ENCODE data around the gene ITK. TPM values are rescaled to one million over a fixed set of nuclear protein-coding genes. Genes with fewer than 3 reads are reported as not detected.

Gene ITK
- polyA plus RNA-seq, 2 of the 4 experiments (the other 2 are of a cell fraction) = not detected

GRCh38 chr5:157143127-157143971 is 37.3 kb upstream of the ITK start:
- CTCF ChIA-PET = interaction anchor here (0.5 to 2.8 kb wide), 6 partner anchors 11 to 111 kb away, joined by 3 to 26 read pairs (median 3); no protein-coding TSS in a partner anchor
- Histone ChIP-seq H3K27ac (peak overlapping the region; percentile 95 to 96), H3K4me3 (peak overlapping the region; percentile 93), H3K9me3 (no peaks in the 10 kb centered on the region), H3K4me2 (peak overlapping the region; percentile 76), H3K4me1 (peaks cover 10% of the 10 kb centered on the region; the same call in 2 of the 3 replicates)
- ATAC-seq (peak; percentile 74 to 78), FAIRE-seq (no peak), DNase-seq (ENCODE audit: low read depth in 1 of 2, low spot score in 1 of 2) (peak; percentile 40 to 84)
- POLR2A ChIA-PET = interaction anchor here (0.6 to 1.8 kb wide), 9 partner anchors 11 to 599 kb away, joined by 3 to 8 read pairs (median 3); partner anchors contain the start of genes HAVCR1 and THG1L
- WGBS (ENCODE audit: missing lambda C conversion rate) = 5% methylated on average over 33 of the region's 33 CpGs
- TF ChIP-seq MAZ (IDR thresholded peaks at IDR 0.05; ENCODE audit: borderline replicate concordance, low read depth, low read length) (no peak), JUNB (IDR thresholded peaks at IDR 0.05) (no peak), TP53 (CRISPR knock-in tag; IDR thresholded peaks at IDR 0.05) (no peak), REST (IDR thresholded peaks at IDR 0.05) (0 out of 2 replicates have a peak, but pooled peaks have one; percentile 18), FOSL2 (IDR thresholded peaks at IDR 0.05) (no peak), FOSL2 (CRISPR knock-in tag; IDR thresholded peaks at IDR 0.05) (no peak), GATA3 (IDR thresholded peaks at IDR 0.05; ENCODE audit: borderline replicate concordance) (no peak), NPAS2 (CRISPR knock-in tag; IDR thresholded peaks at IDR 0.05; ENCODE audit: borderline replicate concordance) (no peak), HOXB5 (CRISPR knock-in tag; IDR thresholded peaks at IDR 0.05) (peak; percentile 94), CBX8 (IDR thresholded peaks at IDR 0.05) (no peak), MAX (IDR thresholded peaks at IDR 0.05) (peak; percentile 61; the same call in 1 of the 2 replicates), KDM5A (IDR thresholded peaks at IDR 0.05) (no peak), JUN (IDR thresholded peaks at IDR 0.05) (peak in 1 of 2 experiments; percentile 33; a peak in 2 of 5 replicates), NR3C1 (IDR thresholded peaks at IDR 0.05) (no peak), ZFP36 (IDR thresholded peaks at IDR 0.05; ENCODE audit: borderline replicate concordance, partially characterized antibody) (no peak), MAFK (IDR thresholded peaks at IDR 0.05; ENCODE audit: partially characterized antibody) (no peak), CTCF (IDR thresholded peaks at IDR 0.05) (no peak), HES2 (IDR thresholded peaks at IDR 0.05) (no peak), POLR2AphosphoS2 (conservative IDR thresholded peaks at IDR 0.05; ENCODE audit: low read length) (no peak), EHF (CRISPR knock-in tag; IDR thresholded peaks at IDR 0.05) (no peak), RAD21 (conservative IDR thresholded peaks at IDR 0.05 in 1 of 2, IDR thresholded peaks at IDR 0.05 in 1 of 2) (no peak), RARB (CRISPR knock-in tag; IDR thresholded peaks at IDR 0.05) (no peak), HDAC2 (IDR thresholded peaks at IDR 0.05) (no peak), FOXS1 (CRISPR knock-in tag; IDR thresholded peaks at IDR 0.05) (no peak), ZSCAN20 (CRISPR knock-in tag; IDR thresholded peaks at IDR 0.05) (no peak), EHMT2 (IDR thresholded peaks at IDR 0.05; ENCODE audit: low read depth) (no peak), FOSB (CRISPR knock-in tag; IDR thresholded peaks at IDR 0.05) (no peak), RNF2 (IDR thresholded peaks at IDR 0.05; ENCODE audit: borderline replicate concordance, low read depth) (no peak), HOXA7 (CRISPR knock-in tag; IDR thresholded peaks at IDR 0.05) (no peak)
- TF ChIP-seq, protein P1, sequence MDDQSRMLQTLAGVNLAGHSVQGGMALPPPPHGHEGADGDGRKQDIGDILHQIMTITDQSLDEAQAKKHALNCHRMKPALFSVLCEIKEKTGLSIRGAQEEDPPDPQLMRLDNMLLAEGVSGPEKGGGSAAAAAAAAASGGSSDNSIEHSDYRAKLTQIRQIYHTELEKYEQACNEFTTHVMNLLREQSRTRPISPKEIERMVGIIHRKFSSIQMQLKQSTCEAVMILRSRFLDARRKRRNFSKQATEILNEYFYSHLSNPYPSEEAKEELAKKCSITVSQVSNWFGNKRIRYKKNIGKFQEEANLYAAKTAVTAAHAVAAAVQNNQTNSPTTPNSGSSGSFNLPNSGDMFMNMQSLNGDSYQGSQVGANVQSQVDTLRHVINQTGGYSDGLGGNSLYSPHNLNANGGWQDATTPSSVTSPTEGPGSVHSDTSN (IDR thresholded peaks at IDR 0.05) = no peak
- TF ChIP-seq, protein P2, sequence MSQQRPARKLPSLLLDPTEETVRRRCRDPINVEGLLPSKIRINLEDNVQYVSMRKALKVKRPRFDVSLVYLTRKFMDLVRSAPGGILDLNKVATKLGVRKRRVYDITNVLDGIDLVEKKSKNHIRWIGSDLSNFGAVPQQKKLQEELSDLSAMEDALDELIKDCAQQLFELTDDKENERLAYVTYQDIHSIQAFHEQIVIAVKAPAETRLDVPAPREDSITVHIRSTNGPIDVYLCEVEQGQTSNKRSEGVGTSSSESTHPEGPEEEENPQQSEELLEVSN (IDR thresholded peaks at IDR 0.05; ENCODE audit: borderline replicate concordance, low read depth) = peak; percentile 74

Measured in A549 (cell line).